CD4-positive, alpha-beta T cell treated with Interleukin-4 for 4 hours (primary cell): ENCODE data around the gene ADCY2.

Experiments used
- DNase-seq: peaks from one replicate; pipeline ENCODE4 v3.0.0-alpha.2; 2020

Gene ADCY2

DNA sequence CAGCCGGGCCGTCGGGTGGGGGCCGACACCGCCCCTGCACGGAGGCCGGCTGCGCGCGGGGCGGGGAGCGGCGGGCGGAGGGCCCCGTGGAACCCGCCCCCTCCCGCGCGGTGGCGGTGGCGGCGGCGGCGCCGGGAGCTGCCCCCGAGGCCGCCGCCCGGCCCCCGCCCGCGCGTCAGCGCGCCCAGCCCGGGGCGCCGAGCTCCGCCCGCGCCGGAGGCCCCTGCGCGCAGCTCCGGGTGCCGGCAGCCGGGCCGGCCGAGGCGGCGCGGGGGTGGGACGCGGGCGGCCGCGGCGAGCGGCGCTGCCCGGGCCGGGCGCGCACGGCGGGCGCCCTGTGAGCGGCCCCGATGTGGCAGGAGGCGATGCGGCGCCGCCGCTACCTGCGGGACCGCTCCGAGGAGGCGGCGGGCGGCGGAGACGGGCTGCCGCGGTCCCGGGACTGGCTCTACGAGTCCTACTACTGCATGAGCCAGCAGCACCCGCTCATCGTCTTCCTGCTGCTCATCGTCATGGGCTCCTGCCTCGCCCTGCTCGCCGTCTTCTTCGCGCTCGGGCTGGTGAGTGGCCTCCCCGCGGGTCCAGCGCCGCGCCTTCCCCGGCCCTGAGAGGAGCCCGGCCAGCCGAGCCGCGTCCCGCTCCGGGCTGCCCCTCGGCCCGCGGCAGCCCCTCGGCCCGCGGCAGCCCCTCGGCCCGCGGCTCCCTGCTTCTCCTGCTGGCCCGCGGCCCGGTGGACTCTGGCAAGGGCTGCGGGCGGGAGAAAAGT, at the start of gene ADCY2:
ADCY2 (plus strand) TSS at position 192 of the 766 bp plus-strand sequence; CDS start at position 351, 159 bp downstream.
- no peak for DNase-seq

DNA sequence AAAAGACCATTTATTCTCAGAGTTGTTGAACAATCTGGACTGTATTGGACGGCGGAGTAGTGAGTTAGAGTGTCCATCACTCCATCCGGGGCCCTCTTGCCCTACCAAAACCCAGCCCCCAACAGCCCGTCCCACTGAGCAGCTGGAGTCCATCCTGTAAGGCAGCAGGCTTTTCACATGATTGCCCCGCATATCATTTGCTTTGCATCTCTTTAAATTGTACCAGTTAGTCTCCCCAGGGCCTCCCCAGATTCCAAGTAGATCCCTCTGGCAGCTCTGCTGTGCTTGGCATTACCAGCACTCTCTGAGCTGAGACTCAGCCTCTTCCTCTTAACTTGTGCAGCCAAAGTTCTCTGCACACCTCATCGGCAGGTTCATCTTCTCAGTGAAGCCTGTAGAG, 48.6 kb upstream of the ADCY2 start:
- no peak for DNase-seq

DNA sequence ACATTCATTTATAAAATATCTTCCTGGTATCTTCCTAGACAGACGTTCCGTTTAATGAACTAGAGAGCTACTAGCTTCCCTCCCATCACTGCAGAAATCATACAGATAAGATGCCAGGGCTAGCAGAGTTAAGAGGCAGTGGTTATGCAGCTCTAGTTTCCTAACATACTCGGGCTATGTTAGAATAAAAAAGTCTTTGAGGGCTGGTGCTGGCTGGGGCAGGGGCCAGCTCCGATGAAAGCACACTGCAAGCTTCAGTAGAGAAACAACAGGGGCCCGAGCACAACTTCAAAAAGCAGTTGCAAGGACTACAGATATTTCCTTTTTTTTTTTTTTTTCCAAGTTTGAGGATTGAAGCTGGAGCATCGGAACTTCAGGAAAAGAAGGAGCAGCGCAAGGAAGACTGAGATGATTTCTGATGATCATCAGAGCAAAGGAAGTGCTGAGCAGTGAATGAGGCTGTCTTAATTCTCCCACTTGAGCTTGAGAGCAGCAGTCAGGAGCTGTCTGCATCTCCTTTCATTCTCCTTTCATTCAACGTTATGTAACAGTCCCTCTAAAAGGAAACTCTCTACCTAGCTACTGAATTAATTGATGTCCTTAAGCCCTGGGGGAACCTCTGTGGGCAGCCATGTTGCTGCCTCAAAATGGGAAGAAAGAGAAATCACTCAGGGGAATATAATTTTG, 47.6 kb upstream of the ADCY2 start:
- no peak for DNase-seq

DNA sequence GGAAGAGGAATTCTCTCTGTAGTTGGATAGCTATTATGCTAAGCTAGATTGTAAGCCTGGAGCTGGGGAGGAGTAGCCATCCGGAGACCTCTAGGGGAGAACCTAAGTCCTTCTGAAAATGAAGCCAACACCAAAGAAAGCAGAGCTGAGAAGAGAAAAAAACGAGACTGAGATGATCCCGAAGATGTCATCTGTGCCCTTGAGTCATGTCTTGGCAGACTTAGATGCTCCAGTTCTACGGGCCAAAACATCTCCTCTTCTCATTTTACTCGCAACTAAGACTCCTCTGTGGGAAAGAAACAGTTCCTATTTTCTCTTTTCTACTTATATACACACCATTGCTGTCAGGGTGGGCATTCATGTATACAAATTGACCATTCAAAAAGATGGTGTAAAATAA, 34.3 kb upstream of the ADCY2 start:
- no peak for DNase-seq

DNA sequence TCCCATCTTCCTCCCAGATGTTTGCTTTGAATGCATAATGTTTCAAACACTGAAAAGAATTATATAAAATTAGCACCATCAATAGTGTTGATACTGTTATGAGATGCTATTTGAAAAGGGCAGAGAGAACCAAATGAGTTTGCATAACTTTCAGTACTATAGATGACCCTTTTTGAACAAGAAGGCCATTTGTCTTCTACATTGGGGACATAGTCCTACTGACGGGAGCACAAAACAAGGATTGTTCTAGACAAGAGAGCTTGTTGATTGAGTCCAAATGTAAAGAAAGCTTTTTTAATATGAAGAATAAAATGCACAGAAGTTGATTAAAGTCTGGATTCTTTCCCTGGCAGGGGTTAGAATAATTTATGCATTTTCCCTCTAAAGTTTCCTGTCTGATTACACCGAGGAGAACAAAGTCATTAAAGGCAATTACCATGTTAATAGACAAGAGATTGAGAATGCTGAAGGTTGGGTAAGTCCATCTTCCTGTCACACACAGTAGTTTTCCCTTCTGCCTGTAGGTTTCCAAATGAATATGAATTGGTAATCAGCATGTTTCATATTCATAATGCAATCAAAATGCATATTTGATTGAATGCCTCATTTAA, 32.8 kb upstream of the ADCY2 start:
- no peak for DNase-seq

DNA sequence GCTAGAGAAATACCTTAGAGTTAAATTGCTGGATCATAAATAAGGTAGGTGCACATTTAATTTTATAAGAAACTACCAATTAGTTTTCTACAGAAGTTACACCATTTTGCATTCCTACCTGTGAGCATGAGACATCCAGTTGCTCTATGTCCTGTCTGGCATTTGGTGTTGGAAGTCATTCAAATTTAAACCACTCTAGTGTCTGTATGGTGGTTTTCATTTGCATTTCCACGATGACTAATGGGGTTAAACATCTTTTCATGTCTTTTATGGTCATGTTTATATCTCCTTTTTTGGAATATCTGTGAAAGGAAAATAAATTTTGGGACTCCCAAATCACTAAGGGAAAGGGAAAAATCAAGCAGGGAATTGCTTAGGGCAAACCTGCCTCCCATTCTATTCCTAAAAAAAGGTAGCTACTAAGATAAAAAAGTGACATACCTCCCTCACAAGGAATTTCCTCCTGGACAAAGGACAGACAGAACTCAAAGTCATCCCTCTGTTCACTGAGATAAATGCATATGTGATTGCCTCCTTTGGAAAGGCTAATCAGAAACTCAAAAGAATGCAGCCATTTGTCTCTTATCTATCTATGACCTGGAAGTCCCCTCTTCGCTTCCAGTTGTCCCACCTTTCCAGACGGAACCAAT, 31.6 kb upstream of the ADCY2 start:
- DNase-seq, result no peak

DNA sequence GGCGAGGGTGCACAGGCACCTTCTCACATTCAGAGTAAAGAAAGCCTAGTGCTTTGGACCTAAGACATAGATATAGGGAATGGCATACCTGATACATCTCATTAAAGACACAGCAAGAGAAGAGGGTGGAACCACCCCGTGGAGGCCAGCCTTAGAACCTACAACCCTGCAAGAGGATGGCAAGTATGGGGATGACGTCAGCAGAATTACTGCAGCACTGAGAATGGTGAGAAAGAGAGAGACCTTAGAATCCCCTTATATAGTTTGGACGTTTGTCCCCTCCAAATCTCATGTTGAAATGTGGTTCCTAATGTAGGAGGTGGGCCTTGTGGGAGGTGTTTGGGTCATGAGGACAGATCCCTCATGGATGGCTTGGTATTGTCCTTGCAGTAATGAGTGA, 28.2 kb upstream of the ADCY2 start:
- DNase-seq, result no peak

DNA sequence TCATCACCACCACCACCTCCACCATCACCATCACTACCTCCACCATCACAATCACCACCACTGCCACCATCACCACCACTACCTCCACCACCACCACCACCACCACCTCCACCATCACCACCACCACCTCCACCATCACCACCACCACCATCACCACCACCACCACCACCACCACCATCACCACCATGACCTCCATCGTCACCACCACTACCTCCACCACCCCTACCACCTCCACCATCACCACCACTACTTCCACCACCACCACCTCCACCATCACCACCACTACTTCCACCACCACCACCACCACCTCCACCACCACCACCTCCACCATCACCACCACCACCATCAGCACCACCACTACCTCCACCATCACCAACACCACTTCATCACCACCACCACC, 23.5 kb upstream of the ADCY2 start:
- no peak for DNase-seq

DNA sequence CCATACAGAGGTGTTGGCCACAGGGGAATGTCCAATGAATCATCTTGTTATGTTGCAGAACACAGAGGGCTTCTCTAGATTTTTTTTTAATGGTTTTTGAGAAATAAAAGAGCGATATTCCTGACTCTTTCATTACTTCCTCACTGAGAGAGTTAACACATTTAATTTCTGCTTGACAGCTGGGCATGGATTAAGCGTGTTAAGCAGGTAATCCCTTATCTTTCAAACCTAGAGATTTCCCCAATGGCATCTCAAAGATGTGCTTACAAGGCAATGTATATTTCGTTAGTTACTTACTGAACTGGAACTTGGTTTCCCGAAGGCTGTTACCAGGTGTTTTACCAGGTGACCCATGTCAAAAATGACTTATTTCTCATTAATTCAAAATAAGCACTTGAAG, 21.8 kb upstream of the ADCY2 start:
- DNase-seq, result no peak

DNA sequence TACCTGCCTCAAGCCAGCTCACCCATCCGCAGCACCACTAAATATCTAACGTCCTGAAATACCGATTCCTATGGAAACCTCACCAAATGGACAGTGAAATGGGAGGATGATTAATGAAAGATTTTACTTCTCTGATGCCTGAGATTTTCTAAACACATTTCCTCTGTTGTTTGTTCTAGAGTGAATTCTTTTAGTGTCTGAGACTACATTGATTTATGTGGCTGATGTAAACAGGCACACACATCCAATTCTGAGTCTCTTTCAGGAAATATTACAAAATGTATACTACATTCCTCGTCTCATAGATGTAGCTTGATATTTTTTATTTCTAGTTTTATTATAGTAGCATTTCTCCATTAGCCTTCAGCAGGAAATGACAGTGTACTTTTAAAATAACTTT, 20.5 kb upstream of the ADCY2 start:
- no peak for DNase-seq

DNA sequence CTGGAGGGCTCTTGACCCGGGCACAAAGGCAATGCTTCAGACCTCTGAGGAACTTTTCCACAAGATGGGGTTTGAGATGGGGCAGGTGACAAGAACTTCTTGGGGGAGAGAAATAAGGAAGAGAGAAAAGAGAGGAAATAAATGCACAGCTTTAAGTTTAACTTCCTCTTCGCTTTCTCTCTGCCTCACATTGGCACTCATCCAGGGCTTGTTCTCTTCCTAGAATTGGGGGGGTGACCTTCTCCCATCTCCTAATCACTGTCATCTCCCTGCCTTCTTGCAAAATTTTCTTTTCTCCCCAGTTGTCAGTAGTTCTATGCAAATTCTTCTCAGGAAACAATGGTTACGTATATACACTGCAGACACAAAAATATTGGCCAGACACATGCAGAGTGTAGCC, 19.1 kb upstream of the ADCY2 start:
- no peak for DNase-seq

DNA sequence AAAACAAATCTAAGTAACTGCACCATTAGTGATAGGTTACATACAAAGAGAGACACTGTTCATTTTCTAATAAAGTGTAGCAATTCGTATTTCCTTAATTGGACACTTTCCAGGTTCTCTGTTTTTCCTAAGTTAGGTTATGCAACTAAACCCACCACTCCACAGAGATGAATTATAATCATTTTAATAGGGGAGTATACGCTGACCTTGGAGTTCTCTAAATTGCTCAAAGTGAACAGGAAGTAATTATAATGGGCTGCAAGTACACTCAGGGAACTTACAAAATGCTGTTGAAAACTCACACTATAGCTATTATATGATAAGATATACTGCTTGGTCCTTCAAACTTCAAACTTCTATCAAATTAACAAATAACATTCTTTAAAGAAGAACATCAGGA, 18.2 kb upstream of the ADCY2 start:
- no peak for DNase-seq

DNA sequence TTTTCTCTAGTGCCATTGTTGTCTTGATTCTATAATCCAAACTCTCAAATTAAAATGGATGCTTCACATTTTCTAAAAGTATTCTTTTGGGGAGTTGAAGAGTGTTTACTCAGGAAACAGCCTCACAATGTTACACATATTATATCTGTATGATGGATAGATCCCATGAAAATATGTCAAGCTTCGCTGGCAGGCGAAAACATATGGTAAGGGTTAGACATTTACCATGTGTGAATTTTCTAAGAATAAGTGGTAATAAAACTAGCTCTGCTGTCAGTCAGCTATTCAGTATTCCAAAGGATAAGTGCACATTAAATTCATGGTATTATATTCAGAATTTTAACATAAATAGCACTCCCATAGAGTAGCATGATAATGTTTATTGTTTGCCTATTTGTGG, 13.3 kb upstream of the ADCY2 start:
- DNase-seq, result no peak

DNA sequence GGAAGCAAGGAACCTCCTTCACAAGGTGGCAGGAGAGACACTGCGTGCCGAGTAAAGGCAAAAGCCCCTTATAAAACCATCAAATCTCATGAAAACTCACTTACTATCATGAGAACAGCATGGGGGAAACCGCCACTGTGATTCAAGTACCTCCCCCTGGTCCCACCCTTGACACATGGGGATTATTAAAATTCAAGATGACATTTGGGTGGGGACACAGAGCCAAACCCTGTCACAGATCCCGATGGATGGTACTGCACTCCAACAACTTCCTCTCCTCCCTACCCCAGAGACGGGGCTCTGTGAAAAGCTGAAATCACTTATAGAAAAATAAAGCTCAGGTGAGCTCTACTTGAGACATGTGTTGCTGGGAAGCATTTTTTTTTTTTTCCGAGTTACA, 10.3 kb upstream of the ADCY2 start:
- no peak for DNase-seq

DNA sequence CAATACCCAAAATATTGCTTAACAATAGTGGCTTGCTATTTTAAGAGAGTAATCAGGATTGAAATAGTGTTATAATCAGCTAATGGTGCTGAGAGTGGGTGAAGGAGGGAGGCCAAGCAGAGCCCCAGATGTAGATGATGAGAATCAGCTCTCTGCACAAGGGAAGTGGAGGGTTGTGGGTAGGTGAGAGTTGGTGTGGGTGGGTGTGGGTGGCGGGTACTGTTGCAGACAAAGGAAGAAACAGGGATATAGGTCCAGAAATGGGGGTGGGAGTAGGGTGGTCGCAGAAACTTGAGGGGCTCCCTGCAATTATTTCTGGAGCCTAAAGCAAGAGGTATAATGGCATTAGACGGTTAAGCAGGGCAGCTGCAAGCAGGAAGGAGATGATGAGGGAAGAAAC, 7.4 kb upstream of the ADCY2 start:
- no peak for DNase-seq

DNA sequence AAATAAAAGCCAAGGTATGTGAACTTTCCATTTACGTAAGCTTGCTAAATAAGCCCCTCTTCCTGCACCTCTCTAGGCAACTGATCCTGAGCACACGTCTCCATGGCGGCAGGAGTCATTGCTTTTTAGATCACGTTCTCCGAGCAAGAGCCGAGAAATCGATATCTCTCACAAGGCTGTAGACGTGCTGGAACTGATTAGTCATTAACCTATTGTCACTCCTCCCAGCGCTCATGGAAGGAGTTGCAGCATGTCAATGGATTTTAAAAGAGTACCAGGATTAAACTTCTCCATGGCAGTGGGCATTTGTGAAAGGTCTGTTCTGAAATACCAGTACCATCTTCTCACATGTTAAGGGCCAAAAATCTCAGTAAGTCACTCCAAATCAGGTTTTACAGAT, 4.7 kb upstream of the ADCY2 start:
- DNase-seq, result no peak

DNA sequence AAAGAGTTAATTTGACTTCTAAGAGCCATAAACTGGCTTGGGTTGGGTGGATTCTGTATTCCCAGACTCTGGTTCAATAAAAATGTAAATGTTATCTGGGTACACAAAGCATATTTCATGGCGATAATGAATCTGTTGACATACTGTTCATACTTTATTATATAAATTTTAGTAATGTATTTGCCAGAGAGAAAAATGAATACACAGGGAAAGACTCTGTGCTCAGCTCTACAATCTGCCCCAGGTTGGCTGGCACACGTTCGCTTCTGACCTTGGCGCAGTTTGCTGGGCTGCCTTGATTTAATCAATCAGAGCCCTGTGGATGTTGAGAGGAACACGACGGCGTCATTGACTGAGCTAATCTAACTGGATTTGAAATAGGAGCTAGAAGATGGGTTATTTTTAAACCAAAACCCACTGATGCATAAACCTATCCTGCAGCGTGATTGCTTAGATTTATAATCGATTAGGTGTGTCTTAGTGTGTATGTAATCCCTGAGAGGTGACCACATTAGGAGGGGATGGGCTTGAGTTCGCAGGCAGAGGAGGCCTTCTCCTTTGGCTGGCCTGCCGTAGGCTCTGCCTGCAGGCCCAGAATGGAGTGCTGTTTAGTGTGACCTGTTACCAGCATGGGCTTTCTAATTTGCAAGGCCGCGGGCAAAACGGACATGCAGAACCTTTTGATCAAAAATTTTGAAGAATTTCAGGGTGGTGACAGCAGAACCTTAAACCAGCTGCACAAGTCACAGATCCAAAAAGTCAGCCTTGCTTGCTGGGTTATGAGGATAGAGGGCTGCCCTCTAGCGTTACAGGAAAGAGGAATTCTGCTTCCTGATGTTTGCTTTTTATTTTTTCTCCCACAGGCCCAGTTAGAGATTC, 3.9 kb upstream of the ADCY2 start:
- DNase-seq, result no peak

DNA sequence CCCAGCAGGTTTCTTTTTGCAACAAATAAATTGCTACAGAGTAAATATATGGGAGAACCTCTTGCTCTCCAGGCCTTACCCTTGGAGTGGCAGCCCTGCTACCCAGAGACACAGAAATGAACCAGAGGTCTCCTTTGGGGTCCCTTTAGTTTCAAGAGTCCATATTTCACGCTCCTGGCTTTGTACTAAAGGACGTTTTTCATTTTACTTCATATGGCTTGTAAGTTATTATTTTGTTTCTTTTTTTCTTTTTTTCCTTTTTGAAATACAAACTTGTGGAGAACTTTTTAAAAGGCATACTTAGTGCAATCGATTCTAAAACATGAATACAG, 3.3 kb upstream of the ADCY2 start:
- no peak for DNase-seq

DNA sequence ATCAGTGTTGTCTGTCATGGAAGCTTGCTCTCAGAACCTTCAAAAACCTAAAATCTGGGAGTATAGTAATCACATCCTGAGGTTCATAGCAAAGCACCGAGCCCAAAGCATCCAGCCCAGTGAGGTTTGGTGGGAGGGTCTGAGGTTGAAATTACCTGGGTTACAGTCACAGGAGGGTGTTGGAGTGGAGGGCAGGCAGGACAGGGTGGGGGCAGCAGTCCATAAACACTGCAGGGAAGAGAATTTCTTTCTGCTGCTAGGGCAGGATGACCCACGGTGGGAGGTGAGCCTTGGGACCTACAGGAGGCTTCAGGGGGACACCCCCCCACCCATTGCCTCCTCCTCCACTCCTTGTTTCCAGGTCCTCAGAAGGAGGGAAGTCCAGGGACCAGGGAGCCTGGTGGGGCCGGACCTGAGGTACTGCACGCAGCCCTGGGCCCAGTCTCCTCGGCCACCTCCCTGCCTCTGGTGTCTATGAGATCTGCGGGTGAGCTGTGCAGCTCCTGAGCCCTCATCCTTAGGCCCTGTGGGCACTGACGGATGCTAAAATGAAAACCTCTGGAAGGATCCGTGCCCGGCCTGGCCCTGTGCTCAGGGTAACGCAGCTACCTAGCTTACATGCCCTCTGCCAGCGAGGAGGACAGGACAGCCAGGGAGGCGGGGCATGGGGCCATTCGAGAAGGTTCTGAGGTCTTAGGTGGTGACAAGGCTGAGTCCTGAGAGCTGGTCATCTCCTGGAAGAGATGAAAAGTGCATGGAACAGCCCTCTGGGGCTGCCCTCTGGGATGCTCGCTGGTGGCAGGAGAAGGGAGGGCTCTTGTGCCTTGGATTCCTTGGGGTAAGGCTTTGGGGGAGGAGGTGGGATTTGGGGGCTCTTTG, 1.8 kb upstream of the ADCY2 start:
- no peak for DNase-seq

DNA sequence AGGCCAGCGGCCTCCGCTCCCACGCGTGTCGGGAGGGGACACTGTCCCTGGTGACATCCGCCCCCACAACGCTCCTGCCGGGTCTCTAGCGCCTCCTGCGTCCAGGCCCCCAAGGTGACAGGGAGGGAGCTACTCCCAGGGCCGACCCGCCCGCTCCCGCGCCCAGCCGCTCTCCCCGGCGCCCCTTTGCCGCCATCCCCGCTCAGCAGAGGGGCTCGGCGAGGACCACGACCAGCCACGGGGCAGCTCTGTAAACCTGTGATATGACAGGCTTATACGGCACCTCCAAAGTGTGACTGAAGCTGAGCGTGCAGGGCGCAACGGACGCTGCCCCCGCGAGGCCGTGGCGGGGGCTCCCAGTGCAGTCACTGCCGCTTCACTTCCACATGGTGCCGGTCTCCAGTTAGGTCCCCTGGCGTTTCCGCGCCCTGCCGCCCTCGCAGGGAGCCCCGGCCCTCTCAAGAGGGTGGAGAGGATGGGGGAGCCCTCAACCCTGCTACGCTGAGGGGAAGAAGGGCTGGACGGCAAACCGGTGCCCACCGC, 978 bp upstream of the ADCY2 start:
- no peak for DNase-seq

DNA sequence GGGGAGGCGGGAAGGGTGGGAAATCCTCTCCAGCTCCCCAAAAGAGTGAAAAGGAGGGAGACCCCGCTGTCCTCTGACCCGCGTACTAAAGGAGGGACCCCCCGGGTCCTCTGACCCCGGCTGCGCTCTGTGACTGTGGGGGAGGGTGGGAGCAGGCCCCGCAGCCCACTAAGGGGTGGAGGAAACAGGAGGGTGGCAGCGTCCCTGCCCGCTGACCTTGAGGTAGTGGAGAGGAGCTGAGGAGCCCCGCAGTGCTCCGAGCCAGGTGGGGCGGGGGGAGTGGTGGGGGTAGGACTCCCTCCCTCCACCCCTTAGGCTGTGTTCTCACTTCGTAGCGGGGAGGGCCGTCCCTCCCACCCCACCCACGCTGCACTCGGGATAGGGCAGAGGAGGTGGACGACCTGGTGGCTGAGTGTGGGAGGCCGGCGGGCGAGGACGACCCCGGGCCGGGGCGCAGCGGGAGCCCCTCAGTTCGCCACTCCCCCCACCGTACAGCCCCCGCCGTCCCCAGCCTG, 449 bp upstream of the ADCY2 start:
- DNase-seq, result no peak
